ENCODE measurements around the gene ZNF385B.

ZNF385B gene

GRCh38 chr2:179435566-179435965 lies 425.8 kb downstream of the ZNF385B start:
- TF ChIP-seq CTCF (IDR thresholded peaks at IDR 0.05): no peak
- Histone ChIP-seq H3K9me3 (ENCODE audit: control insufficient read depth, low read length) (no peaks in the 10 kb centered on the region), H2AFZ (no peak overlapping the region), H3K4me1 (no peaks in the 10 kb centered on the region), H3K79me2 (no peaks in the 10 kb centered on the region), H3K9ac (no peak overlapping the region), H3K27ac (no peak overlapping the region), H3K36me3 (ENCODE audit: control insufficient read depth, insufficient read depth, low read length) (no peaks in the 10 kb centered on the region), H3K4me3 (ENCODE audit: low read depth, low read length) (no peak overlapping the region), H3K4me2 (ENCODE audit: low read length) (no peak overlapping the region), H3K27me3 (ENCODE audit: control insufficient read depth, insufficient read depth, low read length) (no peaks in the 10 kb centered on the region)

GRCh38 chr2:179435000-179435399 lies 426.4 kb downstream of the ZNF385B start:
- H3K4me2 ChIP-seq (ENCODE audit: low read length): no peak overlapping the region
- no peak for TF ChIP-seq CTCF (IDR thresholded peaks at IDR 0.05)
- H3K4me1 ChIP-seq: no peaks in the 10 kb centered on the region
- no peaks in the 10 kb centered on the region for H3K9me3 ChIP-seq (ENCODE audit: control insufficient read depth, low read length)
- no peaks in the 10 kb centered on the region for H3K36me3 ChIP-seq (ENCODE audit: control insufficient read depth, insufficient read depth, low read length)
- no peak overlapping the region for H3K4me3 ChIP-seq (ENCODE audit: low read depth, low read length)
- H3K27ac ChIP-seq: no peak overlapping the region
- no peaks in the 10 kb centered on the region for H3K79me2 ChIP-seq
- H3K9ac ChIP-seq: no peak overlapping the region
- no peak overlapping the region for H2AFZ ChIP-seq
- no peaks in the 10 kb centered on the region for H3K27me3 ChIP-seq (ENCODE audit: control insufficient read depth, insufficient read depth, low read length)

DNA sequence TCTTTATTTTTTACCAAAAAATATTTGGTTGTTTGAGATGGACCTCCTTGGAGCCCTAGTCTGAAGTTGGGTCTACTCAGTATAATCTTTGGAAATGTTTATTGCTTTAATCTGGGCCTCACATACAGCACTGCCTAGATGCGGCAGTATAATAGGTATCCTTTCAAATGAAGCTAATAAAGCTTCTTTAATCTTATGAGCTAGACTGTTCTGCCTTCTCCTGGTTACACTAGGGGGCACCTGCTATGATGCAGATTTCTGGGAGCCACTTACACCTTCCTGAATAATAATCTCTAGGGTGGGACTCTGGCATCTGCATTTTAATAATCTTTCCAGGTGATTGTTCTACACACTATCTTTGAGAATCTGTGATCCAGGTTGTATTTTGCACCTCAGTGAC lies 427.1 kb downstream of the ZNF385B start:
- Histone ChIP-seq H3K9ac (no peak overlapping the region), H3K27ac (no peak overlapping the region), H3K79me2 (no peaks in the 10 kb centered on the region), H3K27me3 (ENCODE audit: control insufficient read depth, insufficient read depth, low read length) (no peaks in the 10 kb centered on the region), H3K9me3 (ENCODE audit: control insufficient read depth, low read length) (no peaks in the 10 kb centered on the region), H2AFZ (no peak overlapping the region), H3K4me3 (ENCODE audit: low read depth, low read length) (no peak overlapping the region), H3K4me2 (ENCODE audit: low read length) (no peak overlapping the region), H3K36me3 (ENCODE audit: control insufficient read depth, insufficient read depth, low read length) (no peaks in the 10 kb centered on the region), H3K4me1 (no peaks in the 10 kb centered on the region)
- TF ChIP-seq CTCF (IDR thresholded peaks at IDR 0.05): no peak

DNA sequence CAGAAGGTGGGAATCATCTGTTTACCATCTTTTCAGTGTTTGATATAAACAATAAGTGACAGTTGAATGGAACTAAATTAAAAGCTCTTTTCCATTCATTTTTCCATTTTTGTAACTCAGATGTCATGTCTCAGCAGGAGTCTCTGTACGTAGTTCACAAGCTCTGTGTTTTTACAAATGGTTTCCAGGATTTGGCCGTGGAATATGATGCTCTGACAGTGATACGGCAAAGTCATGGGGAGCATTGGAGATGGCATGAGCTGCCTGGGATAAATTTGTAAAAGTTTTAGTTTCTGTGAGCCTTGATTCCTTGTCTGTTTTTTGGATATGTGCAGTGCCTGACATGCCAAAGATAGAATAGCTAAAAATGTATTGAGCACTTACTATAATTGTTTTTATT lies 428.7 kb downstream of the ZNF385B start:
- Histone ChIP-seq H3K4me3 (ENCODE audit: low read depth, low read length) (no peak overlapping the region), H3K79me2 (no peaks in the 10 kb centered on the region), H3K27ac (no peak overlapping the region), H3K27me3 (ENCODE audit: control insufficient read depth, insufficient read depth, low read length) (no peaks in the 10 kb centered on the region), H3K4me1 (no peaks in the 10 kb centered on the region), H3K36me3 (ENCODE audit: control insufficient read depth, insufficient read depth, low read length) (no peaks in the 10 kb centered on the region), H3K4me2 (ENCODE audit: low read length) (no peak overlapping the region), H2AFZ (no peak overlapping the region), H3K9me3 (ENCODE audit: control insufficient read depth, low read length) (no peaks in the 10 kb centered on the region), H3K9ac (no peak overlapping the region)
- TF ChIP-seq CTCF (IDR thresholded peaks at IDR 0.05): no peak

- H3K4me2 ChIP-seq (ENCODE audit: low read length): no peak overlapping the region
- H3K79me2 ChIP-seq: no peaks in the 10 kb centered on the region
- H3K4me1 ChIP-seq: no peaks in the 10 kb centered on the region
- H3K27me3 ChIP-seq (ENCODE audit: control insufficient read depth, insufficient read depth, low read length): no peaks in the 10 kb centered on the region
- H3K27ac ChIP-seq: no peak overlapping the region
- no peaks in the 10 kb centered on the region for H3K36me3 ChIP-seq (ENCODE audit: control insufficient read depth, insufficient read depth, low read length)
- no peak overlapping the region for H3K4me3 ChIP-seq (ENCODE audit: low read depth, low read length)
- no peak overlapping the region for H3K9ac ChIP-seq
- H3K9me3 ChIP-seq (ENCODE audit: control insufficient read depth, low read length): no peaks in the 10 kb centered on the region
- no peak overlapping the region for H2AFZ ChIP-seq
- TF ChIP-seq CTCF (IDR thresholded peaks at IDR 0.05): no peak
These were observed 431.8 kb downstream of the ZNF385B start for GRCh38 chr2:179429597-179429996.
